Measurements from ENCODE around the gene SMIM22.

SMIM22 gene

DNA sequence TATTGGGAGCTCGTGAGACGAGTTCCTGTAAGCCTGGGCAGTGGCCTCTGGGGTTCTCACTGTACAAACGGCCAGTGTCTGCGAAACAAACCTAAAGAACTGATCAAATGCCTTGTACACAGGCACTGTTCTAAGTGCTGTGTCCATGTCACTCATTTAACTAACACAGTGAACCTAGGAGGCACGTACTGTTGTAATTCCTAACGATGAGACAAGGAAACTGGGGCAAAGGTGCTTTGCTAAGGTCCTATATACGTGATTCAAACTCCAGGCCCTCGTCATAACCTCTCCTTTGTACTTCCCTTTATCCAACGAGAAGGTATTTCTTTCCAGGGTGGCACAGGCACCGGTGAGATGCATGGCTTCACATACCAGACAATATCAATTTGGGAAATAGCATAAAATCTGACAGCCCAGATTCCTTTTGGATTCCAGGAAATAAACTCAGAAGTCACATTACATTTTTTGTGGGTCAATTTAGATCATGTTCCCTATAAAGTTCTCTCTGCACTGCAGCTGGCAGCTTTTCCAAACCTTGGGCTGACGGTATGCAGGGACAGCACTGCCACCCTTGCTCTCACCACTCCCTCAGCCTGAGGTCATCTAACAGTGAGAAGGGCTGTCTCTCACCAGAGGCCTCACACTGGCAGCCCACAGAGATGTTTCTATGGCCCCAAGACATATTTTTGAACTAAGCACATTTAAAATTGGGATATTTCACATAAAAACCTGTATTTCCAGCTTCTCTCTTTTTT is 33.6 kb downstream of the SMIM22 start:
- DNase-seq, result no peak

DNA sequence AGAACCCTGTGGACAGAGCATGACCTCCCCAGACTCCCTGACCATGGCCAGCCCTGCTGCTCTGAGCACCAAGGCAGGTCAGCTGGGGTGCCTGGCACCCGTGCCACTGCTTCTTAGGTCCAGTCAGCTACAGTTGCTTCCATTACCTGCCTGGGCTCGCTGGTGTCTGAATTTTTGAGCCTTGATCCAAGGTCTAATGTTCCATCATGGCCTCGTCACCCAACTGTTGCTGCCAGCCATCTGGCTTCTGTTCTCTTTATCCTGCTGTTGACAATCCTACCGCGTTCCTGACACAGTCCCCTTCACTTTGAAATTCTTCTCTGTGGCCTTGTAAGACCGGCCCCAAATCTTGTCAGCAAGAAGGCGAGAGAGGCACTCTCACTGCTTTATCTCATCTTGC is 35.2 kb downstream of the SMIM22 start:
- no peak for DNase-seq

DNA sequence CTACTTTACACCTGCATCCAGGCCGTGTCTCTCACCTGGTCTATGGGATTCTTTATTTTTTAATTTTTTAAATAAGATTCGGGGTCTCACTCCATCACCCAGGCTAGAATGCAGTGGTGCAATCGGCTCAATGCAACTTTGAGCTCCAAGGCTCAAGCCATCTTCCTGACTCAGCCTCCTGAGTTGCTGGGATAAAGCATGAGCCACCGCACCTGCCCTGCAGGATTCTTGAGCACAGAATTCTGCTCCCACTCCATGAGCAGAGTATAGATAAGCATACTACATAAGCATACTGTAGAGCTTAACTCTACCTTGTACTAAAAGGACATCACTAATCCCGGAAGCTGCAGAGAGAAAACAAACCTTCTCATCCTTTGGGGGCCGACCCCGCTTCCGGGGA is 36.4 kb downstream of the SMIM22 start:
- DNase-seq, result no peak

DNA sequence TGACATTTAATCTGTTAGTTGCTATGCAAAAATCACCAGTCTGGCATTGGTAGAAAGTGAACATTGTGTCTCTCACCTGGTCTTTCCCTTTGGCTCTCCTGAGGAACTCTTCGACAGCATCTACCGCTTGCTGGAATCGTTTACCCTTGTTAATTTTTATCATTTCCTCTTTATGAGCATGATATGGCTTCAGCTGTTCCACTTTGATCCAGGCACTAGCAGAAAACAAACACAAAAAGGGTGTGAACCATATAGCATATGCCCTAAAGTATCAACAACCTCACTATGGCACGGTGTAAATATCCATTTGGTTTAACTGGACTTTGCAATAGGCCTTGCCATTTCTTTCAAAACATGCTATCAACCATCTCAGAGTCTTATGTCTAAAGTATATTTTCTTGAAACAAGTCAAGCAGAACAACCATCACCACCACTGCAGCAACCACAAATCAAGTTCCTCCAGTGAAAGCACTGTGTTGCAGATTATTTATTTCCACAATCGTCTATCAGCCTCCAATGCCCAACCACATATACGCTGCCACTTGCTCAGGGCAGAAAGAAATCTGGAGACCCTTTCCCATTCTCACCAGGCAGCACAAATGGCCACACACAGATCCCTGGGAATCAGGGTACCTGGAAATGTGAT is 37.7 kb downstream of the SMIM22 start:
- DNase-seq, result no peak

DNA sequence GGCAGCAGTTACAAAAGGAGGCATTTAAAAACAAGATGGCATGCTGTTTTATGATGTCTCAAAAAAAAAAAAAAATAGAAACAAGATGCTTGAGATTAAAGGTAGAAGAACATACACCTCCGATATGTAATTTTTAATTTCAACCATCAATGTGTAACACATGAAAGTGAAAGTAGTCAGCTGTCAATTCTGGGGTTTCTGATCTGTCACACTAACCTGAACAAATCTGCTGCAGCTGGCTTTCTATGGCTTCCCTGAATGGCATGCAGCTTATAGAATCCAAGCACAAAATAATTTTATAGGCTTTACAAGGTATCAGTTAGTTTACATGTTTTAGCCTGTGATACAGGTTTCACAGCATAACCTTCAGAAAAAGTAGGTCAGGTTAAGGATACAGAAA is 38.4 kb downstream of the SMIM22 start:
- DNase-seq, result no peak

DNA sequence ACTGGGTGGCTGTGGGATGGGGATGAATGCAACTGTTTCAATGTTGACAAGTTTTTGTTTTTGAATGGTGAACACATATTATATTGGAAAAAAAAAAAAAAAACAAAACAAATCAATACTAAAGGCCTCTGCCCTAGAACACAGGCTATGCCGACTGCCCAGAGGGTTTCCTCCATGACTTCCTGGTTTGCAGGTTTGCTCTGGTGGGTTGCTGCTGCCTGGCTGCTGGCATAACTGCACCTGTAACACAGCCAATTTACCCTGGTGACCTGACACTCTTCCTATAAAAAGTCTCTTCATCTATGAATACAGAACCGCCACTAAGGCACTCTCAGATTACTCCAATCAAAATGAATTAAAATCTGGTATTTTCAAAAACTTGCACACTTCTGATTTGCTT is 41.6 kb downstream of the SMIM22 start:
- DNase-seq, result no peak

DNA sequence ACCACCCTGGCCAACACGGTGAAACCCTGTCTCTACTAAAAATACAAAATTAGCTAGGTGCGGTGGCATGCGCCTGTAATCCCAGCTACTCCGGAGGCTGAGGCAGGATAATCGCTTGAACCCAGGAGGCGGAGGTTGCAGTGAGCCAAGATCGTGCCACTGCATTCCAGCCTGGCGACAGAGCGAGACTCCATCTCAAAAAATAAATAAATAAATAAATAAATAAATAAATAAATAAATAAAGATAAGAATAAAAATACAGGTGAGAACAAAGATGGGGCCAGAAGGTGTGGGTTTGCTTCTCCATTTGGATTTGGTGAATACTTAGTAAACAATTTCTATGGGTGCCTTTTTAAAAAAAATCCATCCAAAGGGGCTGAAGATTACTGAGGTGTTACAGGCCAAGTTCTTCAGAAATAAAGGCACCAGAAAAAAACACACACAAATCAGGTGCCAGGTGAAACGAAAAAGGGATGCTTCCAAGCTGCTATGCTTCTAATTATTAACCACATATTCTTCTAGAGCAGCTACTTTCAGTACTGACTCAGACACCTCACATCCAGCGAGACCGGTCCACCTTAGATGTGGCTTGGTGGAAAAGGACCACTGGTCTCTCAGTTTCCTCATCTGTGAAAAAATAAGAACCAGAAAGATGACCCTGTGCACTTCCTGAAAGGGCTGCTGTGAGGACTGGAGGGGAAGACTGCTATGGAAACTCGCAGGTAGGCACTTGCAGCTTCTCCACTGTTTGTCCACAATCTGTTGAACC is 42.7 kb downstream of the SMIM22 start:
- DNase-seq, result no peak

DNA sequence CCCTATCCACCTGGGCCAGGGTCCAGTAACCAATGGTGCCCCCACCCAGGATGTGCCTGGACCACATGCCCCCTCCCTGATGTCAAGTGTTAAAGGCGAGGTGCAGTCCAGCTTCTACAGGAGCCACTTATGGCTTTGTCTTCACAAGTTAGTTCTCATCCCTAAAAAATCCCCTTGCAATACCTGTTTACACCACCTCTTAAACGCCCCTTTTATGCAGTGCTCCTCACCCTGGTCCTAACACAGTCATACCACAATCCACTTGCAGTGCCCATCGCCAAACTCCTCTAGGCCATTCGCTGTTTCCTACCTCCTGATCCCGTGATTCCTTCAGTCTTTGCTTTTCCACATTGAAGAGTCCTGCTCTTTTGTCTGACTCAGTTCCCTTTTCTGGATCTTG is 44.8 kb downstream of the SMIM22 start:
- DNase-seq, result no peak

DNA sequence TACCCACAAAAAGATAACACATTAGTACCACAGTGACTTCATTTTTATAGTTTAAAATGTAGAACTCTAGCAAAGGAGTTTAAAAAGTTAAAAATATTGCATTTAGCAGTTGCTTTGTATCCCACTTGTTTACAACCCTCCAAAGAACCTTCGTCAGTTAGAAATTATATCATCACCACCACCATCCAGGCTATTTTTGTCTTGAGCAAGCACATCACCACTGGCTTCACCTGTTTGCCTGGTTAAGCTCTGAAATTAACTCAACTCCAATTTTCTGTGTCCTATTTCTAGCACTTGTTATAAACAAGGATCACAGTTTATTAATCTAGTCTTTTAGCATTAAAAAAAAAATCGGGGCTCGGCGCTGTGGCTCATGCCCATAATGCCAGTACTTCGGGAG is 45.8 kb downstream of the SMIM22 start:
- DNase-seq, result no peak

All from NCI-H1436 (cell line).